MM.1S (cell line): ENCODE data around the gene LMF1.

Experiments used
- DNase-seq: peaks from one replicate; pipeline ENCODE4 v3.0.0-alpha.2; 2015
- H2AFZ ChIP-seq: fragments of 300-600 bp; sonication (generic); 2 replicates; pipeline ENCODE4 v1.6.0; 2016; ENCODE audit warnings: antibody characterized with exemption, low read length
- H3F3A ChIP-seq: fragments of 300-600 bp; sonication (generic); 2 replicates; pipeline ENCODE4 v1.6.1; 2016; ENCODE audit warnings: mild to moderate bottlenecking, antibody characterized with exemption, low read length, moderate library complexity, mixed read lengths; ENCODE audit not compliant: insufficient read depth
- H3K27ac ChIP-seq: fragments of 300-600 bp; sonication (generic); 2 replicates; pipeline ENCODE4 v1.5.1; 2016; ENCODE audit warnings: mild to moderate bottlenecking, low read length
- H3K27me3 ChIP-seq: fragments of 300-600 bp; sonication (generic); replicated peaks from 2 replicates; pipeline ENCODE4 v1.6.0; 2016; ENCODE audit warnings: low read length; ENCODE audit not compliant: insufficient read depth
- H3K36me3 ChIP-seq: fragments of 300-600 bp; sonication (generic); replicated peaks from 2 replicates; pipeline ENCODE4 v1.6.1; 2016; ENCODE audit warnings: mild to moderate bottlenecking, low read length, mixed read lengths; ENCODE audit not compliant: insufficient read depth
- H3K4me1 ChIP-seq: fragments of 300-600 bp; sonication (generic); 2 replicates; pipeline ENCODE4 v1.6.1; 2016; ENCODE audit warnings: low read length, mixed read lengths
- H3K4me2 ChIP-seq: fragments of 300-600 bp; sonication (generic); 2 replicates; pipeline ENCODE4 v1.6.0; 2016; ENCODE audit warnings: low read depth, low read length
- H3K4me3 ChIP-seq: fragments of 300-600 bp; sonication (generic); 2 replicates; pipeline ENCODE4 v1.5.1; 2016; ENCODE audit warnings: low read length, mixed read lengths
- H3K79me2 ChIP-seq: fragments of 300-600 bp; sonication (generic); 2 replicates; pipeline ENCODE4 v1.6.1; 2016; ENCODE audit warnings: mixed run types, low read length, mixed read lengths
- H3K9ac ChIP-seq: fragments of 300-600 bp; sonication (generic); 2 replicates; pipeline ENCODE4 v1.6.1; 2016; ENCODE audit warnings: low read length, mixed read lengths
- H3K9me2 ChIP-seq: fragments of 300-600 bp; sonication (generic); replicated peaks from 2 replicates; pipeline ENCODE4 v1.6.1; 2016; ENCODE audit warnings: mild to moderate bottlenecking, low read length, mixed read lengths; ENCODE audit not compliant: insufficient read depth
- H3K9me3 ChIP-seq: fragments of 300-600 bp; sonication (generic); replicated peaks from 2 replicates; pipeline ENCODE4 v1.6.1; 2016; ENCODE audit warnings: mild to moderate bottlenecking, low read length, mixed read lengths; ENCODE audit not compliant: insufficient read depth
- H4K20me1 ChIP-seq: fragments of 300-600 bp; sonication (generic); 2 replicates; pipeline ENCODE4 v1.6.1; 2016; ENCODE audit warnings: mild to moderate bottlenecking, low read length, moderate library complexity, mixed read lengths; ENCODE audit not compliant: insufficient read depth
- EZH2 ChIP-seq: fragments of 300-600 bp; sonication (generic); optimal IDR thresholded peaks from 2 replicates; pipeline ENCODE3; 2017; ENCODE audit warnings: low read depth, mild to moderate bottlenecking, antibody characterized with exemption, low read length, mixed read lengths
- EZH2phosphoT487 ChIP-seq: fragments of 300-600 bp; sonication (generic); IDR thresholded peaks from 2 replicates; pipeline ENCODE4 v1.6.1; 2018; ENCODE audit warnings: antibody characterized with exemption, low read length
- TF ChIP-seq, protein P1 (sequence below): fragments of 300-600 bp; sonication (generic); IDR thresholded peaks from 2 replicates; pipeline ENCODE4 v1.5.1; 2016; ENCODE audit warnings: antibody characterized with exemption, low read length, mixed read lengths

The LMF1 gene

GRCh38 chr16:911604-912321 lies 59.0 kb downstream of the LMF1 start:
- H2AFZ ChIP-seq: no peak overlapping the region
- H3K9me3 ChIP-seq: no peaks in the 10 kb centered on the region
- H3F3A ChIP-seq: no peaks in the 10 kb centered on the region
- peaks cover 79% of the 10 kb centered on the region for H3K27me3 ChIP-seq
- no peaks in the 10 kb centered on the region for H4K20me1 ChIP-seq
- TF ChIP-seq EZH2: no peak
- TF ChIP-seq, protein P1, sequence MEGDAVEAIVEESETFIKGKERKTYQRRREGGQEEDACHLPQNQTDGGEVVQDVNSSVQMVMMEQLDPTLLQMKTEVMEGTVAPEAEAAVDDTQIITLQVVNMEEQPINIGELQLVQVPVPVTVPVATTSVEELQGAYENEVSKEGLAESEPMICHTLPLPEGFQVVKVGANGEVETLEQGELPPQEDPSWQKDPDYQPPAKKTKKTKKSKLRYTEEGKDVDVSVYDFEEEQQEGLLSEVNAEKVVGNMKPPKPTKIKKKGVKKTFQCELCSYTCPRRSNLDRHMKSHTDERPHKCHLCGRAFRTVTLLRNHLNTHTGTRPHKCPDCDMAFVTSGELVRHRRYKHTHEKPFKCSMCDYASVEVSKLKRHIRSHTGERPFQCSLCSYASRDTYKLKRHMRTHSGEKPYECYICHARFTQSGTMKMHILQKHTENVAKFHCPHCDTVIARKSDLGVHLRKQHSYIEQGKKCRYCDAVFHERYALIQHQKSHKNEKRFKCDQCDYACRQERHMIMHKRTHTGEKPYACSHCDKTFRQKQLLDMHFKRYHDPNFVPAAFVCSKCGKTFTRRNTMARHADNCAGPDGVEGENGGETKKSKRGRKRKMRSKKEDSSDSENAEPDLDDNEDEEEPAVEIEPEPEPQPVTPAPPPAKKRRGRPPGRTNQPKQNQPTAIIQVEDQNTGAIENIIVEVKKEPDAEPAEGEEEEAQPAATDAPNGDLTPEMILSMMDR: no peak
- TF ChIP-seq EZH2phosphoT487: no peak
- H3K27ac ChIP-seq: no peak overlapping the region
- no peak overlapping the region for H3K4me3 ChIP-seq
- no peaks in the 10 kb centered on the region for H3K36me3 ChIP-seq
- H3K4me2 ChIP-seq: no peak overlapping the region
- H3K9ac ChIP-seq: no peak overlapping the region
- no peaks in the 10 kb centered on the region for H3K4me1 ChIP-seq
- H3K79me2 ChIP-seq: no peaks in the 10 kb centered on the region
- no peaks in the 10 kb centered on the region for H3K9me2 ChIP-seq
- no peak for DNase-seq

DNA sequence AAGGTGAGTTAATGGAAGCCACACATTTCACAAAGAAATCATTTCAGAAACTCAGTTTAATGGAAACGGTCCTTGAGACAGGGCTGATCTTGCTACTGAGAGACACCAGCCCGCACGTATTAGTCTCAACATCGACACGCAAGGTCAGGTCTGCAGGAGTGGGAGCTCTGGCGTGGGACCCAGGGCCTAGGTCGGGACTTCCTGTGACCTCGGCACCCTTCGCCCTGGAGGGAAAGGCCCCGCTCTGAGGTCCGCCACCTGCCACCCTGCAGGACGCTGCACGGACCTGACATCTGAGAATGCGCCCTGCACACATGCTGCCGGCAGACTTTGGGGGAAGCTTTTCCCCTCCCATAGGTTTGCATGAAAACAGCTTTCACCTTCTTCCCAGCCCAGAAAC lies 59.7 kb downstream of the LMF1 start:
- Histone ChIP-seq H3K9me2 (no peaks in the 10 kb centered on the region), H3K27me3 (peaks cover 79% of the 10 kb centered on the region), H4K20me1 (no peaks in the 10 kb centered on the region), H3K27ac (no peak overlapping the region), H3F3A (no peaks in the 10 kb centered on the region), H3K9me3 (no peaks in the 10 kb centered on the region), H3K4me1 (no peaks in the 10 kb centered on the region), H3K4me2 (no peak overlapping the region), H3K4me3 (no peak overlapping the region), H3K36me3 (no peaks in the 10 kb centered on the region), H3K9ac (no peak overlapping the region), H2AFZ (no peak overlapping the region), H3K79me2 (no peaks in the 10 kb centered on the region)
- TF ChIP-seq, protein P1: no peak
- TF ChIP-seq EZH2 (no peak), EZH2phosphoT487 (no peak)
- DNase-seq: no peak

DNA sequence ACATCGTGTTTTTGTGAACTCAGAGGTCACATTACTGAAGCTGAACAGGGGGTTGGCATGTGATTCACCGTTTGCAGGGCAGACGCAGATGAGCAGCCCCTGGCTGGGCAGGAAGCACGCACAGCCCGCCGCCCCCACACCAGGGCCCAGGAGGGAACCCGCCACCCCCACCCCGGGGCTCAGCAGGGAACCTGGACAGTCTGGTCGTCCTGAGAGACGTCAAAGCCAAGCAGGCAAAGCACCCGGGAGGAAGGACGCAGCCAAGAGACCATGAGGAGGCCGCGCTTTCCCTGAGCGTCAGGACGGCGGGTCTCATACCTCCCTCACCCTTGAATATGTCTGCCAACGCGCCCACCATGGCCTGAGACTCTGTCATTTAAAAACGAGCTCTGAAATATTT lies 60.6 kb downstream of the LMF1 start:
- Histone ChIP-seq H4K20me1 (no peaks in the 10 kb centered on the region), H3K36me3 (no peaks in the 10 kb centered on the region)

More for the DNA sequence above, 60.6 kb downstream of the LMF1 start:
- Histone ChIP-seq H3K4me3 (no peak overlapping the region), H3K79me2 (no peaks in the 10 kb centered on the region), H2AFZ (no peak overlapping the region), H3K4me1 (no peaks in the 10 kb centered on the region), H3K4me2 (no peak overlapping the region), H3K27ac (no peak overlapping the region), H3K9me2 (no peaks in the 10 kb centered on the region), H3K9me3 (no peaks in the 10 kb centered on the region), H3F3A (no peaks in the 10 kb centered on the region), H3K27me3 (peaks cover 79% of the 10 kb centered on the region), H3K9ac (no peak overlapping the region)
- TF ChIP-seq EZH2phosphoT487: no peak
- TF ChIP-seq EZH2: no peak
- TF ChIP-seq, protein P1: no peak
- no peak for DNase-seq
